Peyer's patch (tissue), 4 donors: ENCODE results near the gene FSHB. TPM values are rescaled to one million over a fixed set of nuclear protein-coding genes. Genes with fewer than 3 reads are reported as not detected.

Experiments used
- DNase-seq, 3 donors: peaks; one replicate each; pipeline ENCODE4 v3.0.0-alpha.2; 2017 to 2019
- H3K27ac ChIP-seq, 4 donors: fragments of 200-600 bp; sonication (generic); one replicate each; pipeline ENCODE4 v1.5.1; 2016 to 2019
- H3K27me3 ChIP-seq, 2 donors: fragments of 200-600 bp; sonication (generic); one replicate each; pipeline ENCODE4 v1.5.1; 2019
- H3K36me3 ChIP-seq, 3 donors: fragments of 200-600 bp; sonication (generic); one replicate each; pipeline ENCODE4 v1.5.1; 2016 to 2019
- H3K4me1 ChIP-seq, 4 donors: fragments of 200-600 bp; sonication (generic); one replicate each; pipeline ENCODE4 v1.5.1; 2016 to 2019
- H3K4me3 ChIP-seq, 4 donors: fragments of 200-600 bp; sonication (generic); 1 replicate in 3 of 4; 2 replicates in 1 of 4; pipeline ENCODE4 v1.5.1; 2016 to 2019; ENCODE audit warnings: mild to moderate bottlenecking in 1 of 4
- H3K9me3 ChIP-seq, 4 donors: fragments of 200-600 bp; sonication (generic); one replicate each; pipeline ENCODE4 v1.5.1; 2016 to 2019; ENCODE audit warnings: mild to moderate bottlenecking in 1 of 4
- POLR2A ChIP-seq, 2 donors: fragments of 450-650 bp; IDR thresholded peaks; one replicate each; pipeline ENCODE4 v1.5.1; 2017; ENCODE audit warnings: antibody characterized with exemption in 2 of 2, mild to moderate bottlenecking in 2 of 2, moderate library complexity in 2 of 2
- total RNA-seq, 4 donors: library from RNA; depleted of rRNA; stranded (reverse); fragments of >200 nt; gene quantifications; one replicate each; pipeline ENCODE4 v1.1.0, GENCODE V29; 2016
- TF ChIP-seq, protein P1 (sequence below), 6 experiments: fragments of 450-650 bp in 4 of 6; fragments of 200-600 bp in 2 of 6; sonication (generic) in 1 of 6; IDR thresholded peaks; one replicate each; pipeline ENCODE4 v1.5.1; 2017 to 2019; ENCODE audit warnings: antibody characterized with exemption in 6 of 6, mild to moderate bottlenecking in 3 of 6, moderate library complexity in 1 of 6

The FSHB gene
- total RNA-seq, 4 donors from 2014 or later = not detected

DNA sequence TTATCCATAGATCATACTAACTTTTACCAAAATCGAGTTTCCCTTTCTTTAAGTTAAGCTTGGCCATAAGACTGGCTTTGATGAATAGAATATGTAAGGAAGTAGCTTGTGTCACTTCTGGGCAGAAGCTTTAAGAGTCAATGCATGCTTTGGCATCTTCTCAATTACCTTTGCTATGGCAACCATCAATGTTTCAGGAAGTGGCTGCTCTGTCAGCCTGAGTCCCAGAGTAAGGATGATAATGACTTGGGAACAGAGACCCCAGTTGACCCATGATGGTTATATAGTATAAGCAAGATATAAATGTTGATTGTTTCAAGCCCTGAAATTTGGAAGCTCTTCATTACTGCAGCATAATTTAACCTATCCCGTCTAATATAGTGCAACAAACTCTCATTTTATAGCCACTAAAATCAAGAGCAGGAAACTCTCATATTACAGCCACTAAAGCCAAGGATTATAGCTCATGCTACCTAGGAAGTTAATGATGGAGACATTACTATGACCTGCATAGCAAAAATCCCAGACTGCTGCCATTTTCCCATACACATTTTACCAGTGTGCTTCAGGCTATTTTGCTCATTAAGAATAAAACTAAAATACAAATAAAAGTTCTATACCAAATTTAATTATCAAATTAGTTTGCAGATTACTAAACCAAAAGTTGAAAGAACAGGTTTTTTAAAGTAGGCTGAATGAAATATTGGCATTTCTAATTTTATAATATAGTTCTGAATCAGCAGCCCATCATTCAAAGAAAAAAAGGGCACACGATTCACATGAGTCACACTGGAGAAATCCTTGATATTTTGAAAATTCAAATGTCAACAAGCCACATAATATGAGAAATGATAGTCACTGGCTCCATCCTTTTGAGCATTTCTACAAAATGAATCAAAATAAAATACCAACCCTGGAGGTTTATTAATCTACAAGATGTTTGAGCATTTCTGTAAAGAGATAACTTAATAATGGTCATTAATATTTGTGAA is 23.8 kb downstream of the FSHB start:
- Histone ChIP-seq H3K27ac (no peak overlapping the region), H3K4me1 (no peaks in the 10 kb centered on the region), H3K4me3 (no peak overlapping the region), H3K36me3 (no peaks in the 10 kb centered on the region), H3K9me3 (no peaks in the 10 kb centered on the region), H3K27me3 (no peaks in the 10 kb centered on the region)
- TF ChIP-seq, protein P1, sequence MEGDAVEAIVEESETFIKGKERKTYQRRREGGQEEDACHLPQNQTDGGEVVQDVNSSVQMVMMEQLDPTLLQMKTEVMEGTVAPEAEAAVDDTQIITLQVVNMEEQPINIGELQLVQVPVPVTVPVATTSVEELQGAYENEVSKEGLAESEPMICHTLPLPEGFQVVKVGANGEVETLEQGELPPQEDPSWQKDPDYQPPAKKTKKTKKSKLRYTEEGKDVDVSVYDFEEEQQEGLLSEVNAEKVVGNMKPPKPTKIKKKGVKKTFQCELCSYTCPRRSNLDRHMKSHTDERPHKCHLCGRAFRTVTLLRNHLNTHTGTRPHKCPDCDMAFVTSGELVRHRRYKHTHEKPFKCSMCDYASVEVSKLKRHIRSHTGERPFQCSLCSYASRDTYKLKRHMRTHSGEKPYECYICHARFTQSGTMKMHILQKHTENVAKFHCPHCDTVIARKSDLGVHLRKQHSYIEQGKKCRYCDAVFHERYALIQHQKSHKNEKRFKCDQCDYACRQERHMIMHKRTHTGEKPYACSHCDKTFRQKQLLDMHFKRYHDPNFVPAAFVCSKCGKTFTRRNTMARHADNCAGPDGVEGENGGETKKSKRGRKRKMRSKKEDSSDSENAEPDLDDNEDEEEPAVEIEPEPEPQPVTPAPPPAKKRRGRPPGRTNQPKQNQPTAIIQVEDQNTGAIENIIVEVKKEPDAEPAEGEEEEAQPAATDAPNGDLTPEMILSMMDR (IDR thresholded peaks at IDR 0.05) = no peak
- no peak for TF ChIP-seq POLR2A (IDR thresholded peaks at IDR 0.05)
- no peak for DNase-seq

DNA sequence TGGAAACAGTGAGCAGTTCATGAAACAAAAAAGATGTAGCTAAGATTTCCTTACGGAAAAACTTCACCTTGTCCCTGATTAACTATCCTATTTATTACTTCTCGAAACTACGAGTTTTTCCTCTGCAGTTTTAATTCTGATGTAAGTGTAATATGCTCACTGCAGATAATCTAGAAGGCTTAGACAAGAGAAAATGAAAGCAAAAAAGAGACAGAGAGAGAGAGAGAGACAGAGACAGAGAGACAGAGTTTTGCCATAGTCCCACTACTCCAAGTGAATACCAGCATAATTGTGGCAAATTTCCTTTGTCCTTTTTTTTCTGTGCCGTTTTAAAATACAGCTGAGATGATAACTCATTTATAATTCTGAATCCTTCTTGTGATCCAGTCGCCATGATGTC is 24.8 kb downstream of the FSHB start:
- TF ChIP-seq, protein P1 (IDR thresholded peaks at IDR 0.05) = no peak
- TF ChIP-seq POLR2A (IDR thresholded peaks at IDR 0.05) = no peak
- no peak overlapping the region for H3K4me3 ChIP-seq
- no peaks in the 10 kb centered on the region for H3K4me1 ChIP-seq
- no peak for DNase-seq
- no peaks in the 10 kb centered on the region for H3K9me3 ChIP-seq
- H3K36me3 ChIP-seq = no peaks in the 10 kb centered on the region
- no peak overlapping the region for H3K27ac ChIP-seq
- H3K27me3 ChIP-seq = no peaks in the 10 kb centered on the region

DNA sequence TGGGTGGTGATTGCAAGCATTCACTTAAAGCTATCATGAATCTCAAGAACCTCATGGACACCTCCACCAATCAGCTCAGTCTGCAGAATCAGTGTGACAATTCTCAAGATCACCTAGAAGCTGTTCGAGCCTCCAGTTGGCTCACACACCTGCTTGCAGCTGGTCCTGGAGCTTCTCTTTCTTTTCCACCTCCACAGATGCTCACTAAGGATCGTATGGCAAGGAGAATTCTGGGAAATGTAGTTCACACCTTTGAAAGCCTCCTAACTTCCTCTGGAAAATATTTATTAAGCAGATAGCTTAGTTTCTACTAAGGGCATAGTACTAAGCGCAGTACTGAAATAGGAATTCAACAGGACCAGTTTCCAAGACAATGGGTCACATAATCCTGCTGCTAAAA is 26.2 kb downstream of the FSHB start:
- Histone ChIP-seq H3K27me3 (no peaks in the 10 kb centered on the region), H3K4me1 (no peaks in the 10 kb centered on the region), H3K36me3 (no peaks in the 10 kb centered on the region), H3K4me3 (no peak overlapping the region), H3K27ac (no peak overlapping the region), H3K9me3 (no peaks in the 10 kb centered on the region)
- TF ChIP-seq, protein P1 (IDR thresholded peaks at IDR 0.05) = no peak
- no peak for TF ChIP-seq POLR2A (IDR thresholded peaks at IDR 0.05)
- DNase-seq = no peak

DNA sequence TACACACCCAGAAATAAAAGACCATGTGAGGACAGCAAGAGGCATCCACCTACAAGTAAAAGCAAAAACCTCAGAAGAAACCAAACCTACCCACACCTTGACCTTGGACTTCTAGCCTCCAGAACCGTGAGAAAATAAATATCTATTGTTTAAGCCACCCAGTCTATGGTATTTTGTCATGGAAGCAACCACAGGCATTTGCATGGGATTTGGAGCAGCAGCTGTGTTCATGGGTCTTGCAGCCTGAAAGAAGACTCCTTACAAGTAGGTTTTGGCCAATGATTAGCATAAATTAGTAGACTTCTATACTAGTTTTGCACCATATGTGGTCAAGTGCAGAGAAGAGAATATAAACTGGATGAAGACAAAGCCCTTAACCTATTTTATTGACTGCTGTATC is 27.9 kb downstream of the FSHB start:
- Histone ChIP-seq H3K27me3 (no peaks in the 10 kb centered on the region), H3K4me3 (no peak overlapping the region), H3K27ac (no peak overlapping the region), H3K4me1 (no peaks in the 10 kb centered on the region), H3K36me3 (no peaks in the 10 kb centered on the region), H3K9me3 (no peaks in the 10 kb centered on the region)
- TF ChIP-seq POLR2A (IDR thresholded peaks at IDR 0.05) = no peak
- TF ChIP-seq, protein P1 (IDR thresholded peaks at IDR 0.05) = no peak
- DNase-seq = no peak

DNA sequence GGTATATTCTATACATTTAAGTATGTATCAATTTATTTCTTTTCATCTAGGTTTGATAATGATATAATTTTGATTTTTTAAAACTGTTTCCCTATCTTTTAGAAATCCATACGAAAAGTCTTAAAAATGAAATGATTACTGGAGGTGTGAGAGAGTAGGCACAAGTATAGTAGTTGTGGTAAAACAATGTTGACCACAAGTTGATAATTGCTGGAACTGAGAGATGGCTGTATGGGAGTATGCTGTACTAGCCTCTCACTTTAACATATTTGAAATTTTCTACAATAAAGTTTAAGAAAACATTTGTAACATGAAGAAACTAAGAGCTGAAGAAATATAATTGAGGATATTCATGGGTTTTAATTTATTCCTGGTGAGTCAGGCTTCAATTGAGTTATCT is 30.0 kb downstream of the FSHB start:
- no peaks in the 10 kb centered on the region for H3K9me3 ChIP-seq
- no peak overlapping the region for H3K4me3 ChIP-seq
- H3K4me1 ChIP-seq = no peaks in the 10 kb centered on the region
- no peak for DNase-seq
- TF ChIP-seq, protein P1 (IDR thresholded peaks at IDR 0.05) = no peak
- TF ChIP-seq POLR2A (IDR thresholded peaks at IDR 0.05) = no peak
- H3K27me3 ChIP-seq = no peaks in the 10 kb centered on the region
- H3K36me3 ChIP-seq = no peaks in the 10 kb centered on the region
- H3K27ac ChIP-seq = no peak overlapping the region
